IPS-18a (cell line): ENCODE results near the gene MGST1.

Experiments used
- H3K27ac ChIP-seq: one replicate; pipeline ENCODE4 v1.5.1; 2013; ENCODE audit warnings: low read length
- H3K27me3 ChIP-seq: one replicate; pipeline ENCODE4 v1.6.1; 2013; ENCODE audit warnings: mild to moderate bottlenecking, low read length; ENCODE audit not compliant: control insufficient read depth, insufficient read depth
- H3K36me3 ChIP-seq: one replicate; pipeline ENCODE4 v1.6.1; 2013; ENCODE audit warnings: low read depth, low read length; ENCODE audit not compliant: control insufficient read depth
- H3K4me1 ChIP-seq: one replicate; pipeline ENCODE4 v1.6.1; 2013; ENCODE audit warnings: low read depth, low read length; ENCODE audit not compliant: control insufficient read depth
- H3K4me3 ChIP-seq: one replicate; pipeline ENCODE4 v1.5.1; 2013; ENCODE audit warnings: low read length
- H3K9ac ChIP-seq: one replicate; pipeline ENCODE4 v1.6.1; 2013; ENCODE audit warnings: mild to moderate bottlenecking, low read length, moderate library complexity
- H3K9me3 ChIP-seq: one replicate; pipeline ENCODE4 v1.6.1; 2013; ENCODE audit warnings: low read depth, low read length; ENCODE audit not compliant: control insufficient read depth

The MGST1 gene

GRCh38 chr12:16325426-16325825, 22.0 kb upstream of the MGST1 start:
- Histone ChIP-seq H3K27me3 (no peaks in the 10 kb centered on the region), H3K36me3 (no peaks in the 10 kb centered on the region), H3K4me3 (no peak overlapping the region), H3K9me3 (no peaks in the 10 kb centered on the region), H3K9ac (no peak overlapping the region), H3K4me1 (no peaks in the 10 kb centered on the region), H3K27ac (no peak overlapping the region)

GRCh38 chr12:16327963-16328362, 19.5 kb upstream of the MGST1 start:
- Histone ChIP-seq H3K4me3 (no peak overlapping the region), H3K9ac (no peak overlapping the region), H3K9me3 (no peaks in the 10 kb centered on the region), H3K27me3 (no peaks in the 10 kb centered on the region), H3K27ac (no peak overlapping the region), H3K36me3 (no peaks in the 10 kb centered on the region), H3K4me1 (no peaks in the 10 kb centered on the region)

- Histone ChIP-seq H3K4me3 (no peak overlapping the region), H3K27ac (no peak overlapping the region), H3K27me3 (no peaks in the 10 kb centered on the region), H3K9ac (no peak overlapping the region), H3K36me3 (no peaks in the 10 kb centered on the region), H3K9me3 (no peaks in the 10 kb centered on the region), H3K4me1 (no peaks in the 10 kb centered on the region)
These were observed 17.9 kb upstream of the MGST1 start for GRCh38 chr12:16329594-16329993.

GRCh38 chr12:16330560-16330959, 16.9 kb upstream of the MGST1 start:
- H3K9ac ChIP-seq: no peak overlapping the region
- H3K4me3 ChIP-seq: no peak overlapping the region
- no peaks in the 10 kb centered on the region for H3K36me3 ChIP-seq
- H3K27me3 ChIP-seq: no peaks in the 10 kb centered on the region
- no peak overlapping the region for H3K27ac ChIP-seq
- H3K4me1 ChIP-seq: no peaks in the 10 kb centered on the region
- no peaks in the 10 kb centered on the region for H3K9me3 ChIP-seq

- H3K9ac ChIP-seq: no peak overlapping the region
- no peaks in the 10 kb centered on the region for H3K27me3 ChIP-seq
- H3K9me3 ChIP-seq: no peaks in the 10 kb centered on the region
- no peak overlapping the region for H3K4me3 ChIP-seq
- H3K27ac ChIP-seq: no peak overlapping the region
- H3K4me1 ChIP-seq: no peaks in the 10 kb centered on the region
- H3K36me3 ChIP-seq: no peaks in the 10 kb centered on the region
These were observed 15.4 kb upstream of the MGST1 start for GRCh38 chr12:16331998-16332397.

GRCh38 chr12:16335838-16336237, 11.6 kb upstream of the MGST1 start:
- no peak overlapping the region for H3K9ac ChIP-seq
- H3K27ac ChIP-seq: no peak overlapping the region
- no peaks in the 10 kb centered on the region for H3K4me1 ChIP-seq
- no peak overlapping the region for H3K4me3 ChIP-seq
- H3K9me3 ChIP-seq: no peaks in the 10 kb centered on the region
- H3K36me3 ChIP-seq: no peaks in the 10 kb centered on the region
- H3K27me3 ChIP-seq: no peaks in the 10 kb centered on the region

GRCh38 chr12:16344269-16344668, 3.2 kb upstream of the MGST1 start:
- H3K4me1 ChIP-seq: peaks cover 9% of the 10 kb centered on the region
- H3K27ac ChIP-seq: no peak overlapping the region
- no peak overlapping the region for H3K4me3 ChIP-seq
- no peak overlapping the region for H3K9ac ChIP-seq
- H3K36me3 ChIP-seq: no peaks in the 10 kb centered on the region
- H3K27me3 ChIP-seq: no peaks in the 10 kb centered on the region
- H3K9me3 ChIP-seq: no peaks in the 10 kb centered on the region

GRCh38 chr12:16345105-16345504, 2.3 kb upstream of the MGST1 start:
- H3K9ac ChIP-seq: no peak overlapping the region
- no peaks in the 10 kb centered on the region for H3K27me3 ChIP-seq
- H3K27ac ChIP-seq: no peak overlapping the region
- peaks cover 10% of the 10 kb centered on the region for H3K4me1 ChIP-seq
- no peak overlapping the region for H3K4me3 ChIP-seq
- no peaks in the 10 kb centered on the region for H3K9me3 ChIP-seq
- peaks cover 1% of the 10 kb centered on the region for H3K36me3 ChIP-seq

- H3K9me3 ChIP-seq: no peaks in the 10 kb centered on the region
- peak overlapping the region; percentile 38 for H3K27ac ChIP-seq
- peaks cover 5% of the 10 kb centered on the region for H3K36me3 ChIP-seq
- no peaks in the 10 kb centered on the region for H3K27me3 ChIP-seq
- H3K4me1 ChIP-seq: peaks cover 22% of the 10 kb centered on the region
- H3K9ac ChIP-seq: peak overlapping the region; percentile 87
- peak overlapping the region; percentile 74 for H3K4me3 ChIP-seq
These were observed 487 bp upstream of the MGST1 start for GRCh38 chr12:16346958-16347357.

- H3K27me3 ChIP-seq: no peaks in the 10 kb centered on the region
- no peaks in the 10 kb centered on the region for H3K9me3 ChIP-seq
- H3K9ac ChIP-seq: peak overlapping the region; percentile 87
- peaks cover 13% of the 10 kb centered on the region for H3K36me3 ChIP-seq
- peak overlapping the region; percentile 78 for H3K27ac ChIP-seq
- H3K4me1 ChIP-seq: peaks cover 28% of the 10 kb centered on the region
- peak overlapping the region; percentile 74 for H3K4me3 ChIP-seq
These were observed 1.1 kb downstream of the MGST1 start for GRCh38 chr12:16348435-16349130.

GRCh38 chr12:16349131-16349460, 1.7 kb downstream of the MGST1 start:
- H3K4me1 ChIP-seq: peaks cover 28% of the 10 kb centered on the region
- peak overlapping the region; percentile 78 for H3K27ac ChIP-seq
- H3K9me3 ChIP-seq: no peaks in the 10 kb centered on the region
- H3K27me3 ChIP-seq: no peaks in the 10 kb centered on the region
- peaks cover 16% of the 10 kb centered on the region for H3K36me3 ChIP-seq
- peak overlapping the region; percentile 74 for H3K4me3 ChIP-seq
- peak overlapping the region; percentile 87 for H3K9ac ChIP-seq

GRCh38 chr12:16350682-16351081, 3.2 kb downstream of the MGST1 start:
- no peaks in the 10 kb centered on the region for H3K27me3 ChIP-seq
- H3K36me3 ChIP-seq: peaks cover 32% of the 10 kb centered on the region
- peaks cover 28% of the 10 kb centered on the region for H3K4me1 ChIP-seq
- H3K27ac ChIP-seq: no peak overlapping the region
- H3K4me3 ChIP-seq: peak overlapping the region; percentile 24
- H3K9ac ChIP-seq: no peak overlapping the region
- H3K9me3 ChIP-seq: no peaks in the 10 kb centered on the region
